Calu3 (cell line): ENCODE data around the gene KLK7. TPM values are rescaled to one million over a fixed set of nuclear protein-coding genes. Genes with fewer than 3 reads are reported as not detected.

Experiments used
- BruUV-seq: library from RNA; stranded (reverse); fragments of 400-500 nt; replicated peaks from 2 replicates; lab custom pipeline; 2021; lab: Mats Ljungman, UMichigan
- CTCF ChIA-PET: fragments of 300-600 bp; sonication (Branson Sonifier 250); formaldehyde crosslinking; loops from one replicate; lab custom pipeline; 2022; ENCODE audit warnings: antibody characterized with exemption; lab: Charles Lee
- DNase-seq: peaks from one replicate; pipeline ENCODE4 v3.0.0; 2022
- H3K27ac Mint-ChIP-seq: one replicate; pipeline ENCODE4 v1.8.0; 2022; ENCODE audit warnings: mixed read lengths; ENCODE audit not compliant: unreplicated experiment
- H3K27me3 Mint-ChIP-seq: one replicate; pipeline ENCODE4 v1.8.0; 2022; ENCODE audit warnings: mixed read lengths; ENCODE audit not compliant: unreplicated experiment
- H3K36me3 Mint-ChIP-seq: one replicate; pipeline ENCODE4 v1.8.0; 2022; ENCODE audit warnings: mild to moderate bottlenecking, moderate library complexity, mixed read lengths; ENCODE audit not compliant: insufficient read depth, unreplicated experiment
- H3K4me1 Mint-ChIP-seq: one replicate; pipeline ENCODE4 v1.8.0; 2022; ENCODE audit warnings: mild to moderate bottlenecking, low read depth, mixed read lengths; ENCODE audit not compliant: unreplicated experiment
- H3K4me3 Mint-ChIP-seq: one replicate; pipeline ENCODE4 v1.8.0; 2022; ENCODE audit warnings: mild to moderate bottlenecking, low read depth, moderate library complexity, mixed read lengths; ENCODE audit not compliant: unreplicated experiment
- H3K9me3 Mint-ChIP-seq: one replicate; pipeline ENCODE4 v1.8.0; 2022; ENCODE audit warnings: low read depth, mixed read lengths; ENCODE audit not compliant: unreplicated experiment
- intact Hi-C: fragments of 100-400 bp; cut with micrococcal nuclease; formaldehyde crosslinking; loops from one replicate; pipeline ENCODE4 v1.10.0; 2022; ENCODE audit not compliant: unreplicated experiment
- total RNA-seq: library from RNA; stranded (reverse); gene quantifications from 2 replicates; pipeline ENCODE4 v1.2.3, GENCODE V29; 2022
- TF ChIP-seq, protein P1 (sequence below): fragments of 200-600 bp; IDR thresholded peaks from one replicate; pipeline ENCODE4 v1.8.0; 2022; ENCODE audit warnings: antibody characterized with exemption; ENCODE audit not compliant: unreplicated experiment

KLK7 gene
- total RNA-seq, 1 experiment from 2014 or later, result 6.5 TPM

DNA sequence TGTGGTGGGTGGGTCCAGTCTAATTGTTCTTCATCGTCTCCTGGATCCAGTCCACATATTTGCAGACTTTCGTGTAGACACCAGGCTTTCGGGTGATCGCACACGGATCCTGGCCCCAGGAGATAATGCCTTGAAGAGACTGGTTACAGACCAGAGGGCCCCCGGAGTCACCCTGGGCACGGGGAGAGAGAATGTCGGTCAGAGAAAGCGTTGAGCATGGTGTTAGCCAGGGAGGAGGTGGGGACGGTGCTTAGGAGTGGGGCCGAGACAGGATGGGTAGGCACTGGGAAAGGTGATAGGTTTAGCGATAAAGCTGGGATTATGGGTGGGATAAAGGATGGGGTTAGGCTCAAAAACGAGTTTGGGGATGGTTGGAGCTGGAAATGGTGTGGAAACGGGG is 38.8 kb upstream of the KLK7 start:
- Mint-ChIP-seq H3K27ac (no peak overlapping the region), H3K27me3 (peaks cover 15% of the 10 kb centered on the region), H3K4me1 (peaks cover 43% of the 10 kb centered on the region), H3K4me3 (no peak overlapping the region), H3K9me3 (no peaks in the 10 kb centered on the region), H3K36me3 (peaks cover 37% of the 10 kb centered on the region)
- intact Hi-C loops, result no loop called here
- TF ChIP-seq, protein P1, sequence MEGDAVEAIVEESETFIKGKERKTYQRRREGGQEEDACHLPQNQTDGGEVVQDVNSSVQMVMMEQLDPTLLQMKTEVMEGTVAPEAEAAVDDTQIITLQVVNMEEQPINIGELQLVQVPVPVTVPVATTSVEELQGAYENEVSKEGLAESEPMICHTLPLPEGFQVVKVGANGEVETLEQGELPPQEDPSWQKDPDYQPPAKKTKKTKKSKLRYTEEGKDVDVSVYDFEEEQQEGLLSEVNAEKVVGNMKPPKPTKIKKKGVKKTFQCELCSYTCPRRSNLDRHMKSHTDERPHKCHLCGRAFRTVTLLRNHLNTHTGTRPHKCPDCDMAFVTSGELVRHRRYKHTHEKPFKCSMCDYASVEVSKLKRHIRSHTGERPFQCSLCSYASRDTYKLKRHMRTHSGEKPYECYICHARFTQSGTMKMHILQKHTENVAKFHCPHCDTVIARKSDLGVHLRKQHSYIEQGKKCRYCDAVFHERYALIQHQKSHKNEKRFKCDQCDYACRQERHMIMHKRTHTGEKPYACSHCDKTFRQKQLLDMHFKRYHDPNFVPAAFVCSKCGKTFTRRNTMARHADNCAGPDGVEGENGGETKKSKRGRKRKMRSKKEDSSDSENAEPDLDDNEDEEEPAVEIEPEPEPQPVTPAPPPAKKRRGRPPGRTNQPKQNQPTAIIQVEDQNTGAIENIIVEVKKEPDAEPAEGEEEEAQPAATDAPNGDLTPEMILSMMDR, result no peak
- no TSS peak for BruUV-seq
- no peak for DNase-seq
- CTCF ChIA-PET, result no interaction called here

DNA sequence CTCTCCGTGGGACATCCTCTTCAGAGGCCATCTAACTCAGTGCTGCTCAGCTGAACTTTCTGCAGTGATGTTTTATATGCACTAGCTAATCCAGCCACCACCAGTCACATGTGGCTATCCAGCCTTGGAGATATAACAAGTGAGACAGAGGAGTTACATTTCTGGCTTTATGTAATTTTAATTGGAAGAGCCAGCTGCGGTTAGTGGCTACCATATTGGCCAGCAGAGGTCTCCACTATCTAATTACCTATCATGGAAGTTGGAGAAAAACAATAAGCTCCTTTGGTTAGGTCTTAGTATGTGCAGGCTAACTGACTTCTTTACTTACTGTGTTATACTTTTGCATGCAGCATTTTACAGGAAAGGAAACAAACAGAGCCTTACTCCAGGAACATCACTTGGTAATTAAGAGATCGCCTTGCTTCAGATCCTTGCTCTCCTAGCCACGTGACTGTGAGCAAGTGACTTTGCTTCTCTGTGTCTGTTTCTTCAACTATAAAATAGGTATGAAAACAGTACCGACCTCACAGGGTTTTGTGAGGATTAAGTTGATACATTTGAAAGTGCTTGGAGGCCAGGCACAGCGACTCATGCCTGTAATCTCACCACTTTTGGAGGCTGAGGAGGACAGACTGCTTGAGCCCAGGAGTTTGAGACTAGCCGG is 37.4 kb upstream of the KLK7 start:
- H3K9me3 Mint-ChIP-seq, result no peaks in the 10 kb centered on the region
- TF ChIP-seq, protein P1, result peak; percentile 59
- peak; percentile 61 for DNase-seq
- BruUV-seq, result no TSS peak
- peaks cover 32% of the 10 kb centered on the region for H3K4me1 Mint-ChIP-seq
- CTCF ChIA-PET, result interaction anchor here (0.7 to 2.2 kb wide), 22 partner anchors 12 to 679 kb away, joined by 3 to 37 read pairs (median 4); partner anchors contain the start of gene KLK13
- H3K27ac Mint-ChIP-seq, result no peak overlapping the region
- H3K36me3 Mint-ChIP-seq, result peaks cover 41% of the 10 kb centered on the region
- H3K4me3 Mint-ChIP-seq, result no peak overlapping the region
- intact Hi-C loops, result loop anchor here (1.0 kb wide), 1 partner anchor 76 kb away; no protein-coding TSS in a partner anchor
- H3K27me3 Mint-ChIP-seq, result peaks cover 1% of the 10 kb centered on the region

DNA sequence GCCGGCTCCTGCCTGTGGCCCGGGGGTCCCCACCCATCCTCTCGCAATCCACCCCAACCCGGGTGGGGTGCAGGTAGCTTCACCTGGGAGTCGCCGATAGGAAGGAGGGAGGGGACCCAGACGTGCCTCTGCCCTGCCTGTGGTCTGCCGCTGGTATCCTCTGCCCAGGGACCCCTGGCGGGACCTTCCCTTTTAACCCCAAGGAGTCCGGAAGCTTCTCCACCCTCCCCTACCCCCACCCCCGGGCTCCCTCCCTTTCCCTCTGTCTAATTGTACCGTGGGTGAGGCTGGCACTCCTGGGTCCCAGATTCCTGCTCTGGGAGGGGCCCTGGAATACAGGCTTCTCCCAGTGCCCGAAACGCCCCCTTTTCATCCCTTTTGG is 35.8 kb upstream of the KLK7 start, which contains the start of gene KLK10:
KLK10 (minus strand) TSS at position 166 of the 382 bp plus-strand sequence. CDS start 579 bp downstream, outside the sequence.
- H3K4me1 Mint-ChIP-seq, result peaks cover 30% of the 10 kb centered on the region
- BruUV-seq, result no TSS peak
- H3K36me3 Mint-ChIP-seq, result peaks cover 51% of the 10 kb centered on the region
- no peaks in the 10 kb centered on the region for H3K9me3 Mint-ChIP-seq
- intact Hi-C loops, result loop anchor here (10.0 kb wide), 1 partner anchor 215 kb away; no protein-coding TSS in a partner anchor
- no peaks in the 10 kb centered on the region for H3K27me3 Mint-ChIP-seq
- DNase-seq, result peak; percentile 25
- CTCF ChIA-PET, result interaction anchor here (0.5 to 3.2 kb wide), 8 partner anchors 12 to 295 kb away, joined by 3 to 43 read pairs (median 4); partner anchors contain the start of gene KLK12
- TF ChIP-seq, protein P1, result no peak
- H3K4me3 Mint-ChIP-seq, result peak within 1 kb of the TSS; percentile 89
- H3K27ac Mint-ChIP-seq, result peak within 1 kb of the TSS; percentile 86

DNA sequence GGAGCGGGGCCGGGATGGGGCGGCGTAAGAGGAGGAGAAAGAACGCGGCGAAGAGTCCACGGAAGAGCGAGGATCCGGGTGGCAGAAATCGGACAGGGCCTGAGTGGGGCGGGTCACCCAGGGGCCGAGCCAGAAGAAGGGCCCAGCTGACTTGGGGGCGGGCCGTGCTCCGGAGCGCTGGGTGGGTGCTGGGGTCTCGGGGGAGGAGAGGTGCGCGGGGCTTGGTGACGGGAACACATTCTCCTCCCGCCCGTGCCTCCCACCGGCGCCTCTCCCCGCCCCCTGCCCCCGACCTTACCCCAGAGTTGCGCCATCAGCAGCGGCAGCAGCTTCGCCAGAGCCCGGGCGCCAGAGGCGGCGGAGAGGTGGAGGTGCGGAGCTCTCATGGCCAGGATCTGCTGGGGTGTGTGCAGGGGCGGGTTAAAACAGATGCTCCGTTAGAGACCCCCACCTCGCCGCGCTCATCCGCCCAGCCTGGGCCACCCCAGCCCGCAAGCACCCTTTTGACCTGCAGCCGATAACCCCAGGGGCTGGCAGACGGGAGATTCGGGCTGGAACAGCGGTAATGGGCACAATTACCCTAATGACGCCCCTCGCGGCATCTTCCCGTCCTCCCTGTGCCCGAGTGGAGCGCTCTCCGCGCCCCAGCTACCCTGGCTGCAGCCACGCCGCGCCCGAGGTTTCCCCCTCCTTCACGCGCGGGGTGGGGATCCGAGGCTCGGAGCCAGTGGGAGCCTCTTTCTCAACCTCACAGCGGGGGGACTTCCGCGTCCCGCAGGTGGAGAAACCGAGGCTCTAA is 35.2 kb upstream of the KLK7 start:
- Mint-ChIP-seq H3K27me3 (no peaks in the 10 kb centered on the region), H3K9me3 (no peaks in the 10 kb centered on the region), H3K4me3 (peak overlapping the region; percentile 89), H3K36me3 (peaks cover 54% of the 10 kb centered on the region), H3K27ac (peak overlapping the region; percentile 86), H3K4me1 (peaks cover 30% of the 10 kb centered on the region)
- intact Hi-C loops, result loop anchor here (10.0 kb wide), 1 partner anchor 214 kb away; no protein-coding TSS in a partner anchor
- CTCF ChIA-PET, result interaction anchor here (0.6 to 3.2 kb wide), 7 partner anchors 11 to 97 kb away, joined by 3 to 43 read pairs (median 5); partner anchors contain the start of gene KLK12
- BruUV-seq, result TSS peak; percentile 80
- TF ChIP-seq, protein P1, result no peak
- peak; percentile 89 for DNase-seq
